ENCODE measurements around the gene POLR3B. TPM values are rescaled to one million over a fixed set of nuclear protein-coding genes. Genes with fewer than 3 reads are reported as not detected.

Gene POLR3B
- total RNA-seq, 1 experiment from 2014 or later, result 15.3 TPM

DNA sequence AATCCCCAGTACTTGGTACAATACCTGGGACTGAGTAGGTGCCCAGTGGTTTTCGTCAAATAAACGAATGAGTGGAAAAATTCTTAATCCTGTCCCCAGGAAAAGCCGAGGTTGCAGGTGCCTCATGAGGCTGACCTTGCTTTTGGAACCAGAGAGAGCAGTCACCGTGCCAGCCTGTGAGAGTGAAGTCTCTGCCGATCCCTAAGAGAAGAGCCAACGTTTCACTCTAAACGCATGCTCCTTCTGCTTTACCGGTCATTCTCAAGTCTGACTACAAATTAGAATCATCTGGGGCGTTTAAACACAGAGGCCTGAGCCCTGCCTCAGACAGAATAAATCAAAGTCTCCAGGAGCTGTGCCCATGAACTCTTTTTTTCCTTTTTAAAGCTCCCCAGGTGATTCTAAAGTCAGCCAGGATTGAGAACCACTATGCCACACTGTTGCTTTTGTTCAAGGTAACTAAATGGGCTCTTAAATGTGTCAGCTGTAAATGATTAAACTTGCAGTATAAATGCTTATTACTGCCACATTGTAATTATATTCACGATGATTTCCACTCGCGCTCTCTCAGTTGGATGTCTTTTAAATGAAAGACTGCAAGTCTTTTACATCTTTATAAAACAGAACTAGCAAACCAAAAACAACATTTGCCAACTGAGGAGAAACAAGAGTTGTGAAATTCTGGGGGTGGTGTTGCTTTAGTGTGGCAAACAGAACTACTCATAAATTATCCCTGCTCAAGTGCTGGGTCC is 28.1 kb upstream of the POLR3B start:
- no peak for DNase-seq
- Histone ChIP-seq H3K4me3 (no peak overlapping the region), H3K4me1 (no peaks in the 10 kb centered on the region), H3K9me3 (replicated peaks) (no peaks in the 10 kb centered on the region), H3K27ac (no peak overlapping the region), H3K36me3 (no peaks in the 10 kb centered on the region), H3K27me3 (no peaks in the 10 kb centered on the region)

DNA sequence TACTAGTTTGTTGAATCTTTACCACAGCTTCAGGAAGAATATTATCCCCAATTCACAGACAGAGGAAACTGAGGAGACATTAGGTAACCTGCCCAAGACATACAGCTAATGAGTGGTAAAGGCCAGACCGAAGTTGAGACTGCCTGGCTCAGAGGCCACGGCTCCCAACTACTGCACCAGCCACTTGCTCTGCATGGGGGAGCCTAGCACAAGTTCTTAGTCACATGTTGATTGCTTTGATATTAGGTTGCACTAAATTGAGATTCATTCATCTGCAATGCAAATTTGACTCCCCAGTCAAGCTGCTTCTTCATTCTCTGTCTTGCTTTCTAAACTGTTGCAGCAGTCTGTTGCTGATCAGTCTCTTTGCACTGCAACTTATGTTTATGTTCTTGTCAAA is 25.9 kb upstream of the POLR3B start:
- no peak for DNase-seq
- H3K4me1 ChIP-seq, result no peaks in the 10 kb centered on the region
- H3K9me3 ChIP-seq (replicated peaks), result no peaks in the 10 kb centered on the region
- H3K27ac ChIP-seq, result no peak overlapping the region
- no peak overlapping the region for H3K4me3 ChIP-seq
- H3K27me3 ChIP-seq, result no peaks in the 10 kb centered on the region
- no peaks in the 10 kb centered on the region for H3K36me3 ChIP-seq

DNA sequence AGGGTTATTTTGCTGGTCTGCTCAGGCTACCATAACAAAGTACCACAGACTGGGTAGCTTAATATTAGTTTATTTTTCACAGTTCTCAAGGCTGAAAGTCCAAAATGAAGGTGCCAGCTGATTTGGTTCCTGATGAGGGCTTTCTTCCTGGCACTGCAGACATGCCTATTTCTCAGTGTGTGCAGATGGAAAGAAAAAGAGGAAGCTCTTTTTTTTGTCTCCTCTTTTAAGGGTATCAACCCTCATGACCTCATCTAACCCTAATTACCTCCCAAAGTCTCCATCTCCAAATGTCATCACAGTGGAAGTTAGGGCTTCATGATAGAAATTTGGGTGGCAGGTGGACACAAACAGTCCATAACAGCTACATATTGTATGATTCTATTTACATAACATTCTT is 25.0 kb upstream of the POLR3B start:
- Histone ChIP-seq H3K9me3 (replicated peaks) (no peaks in the 10 kb centered on the region), H3K27me3 (no peaks in the 10 kb centered on the region), H3K27ac (no peak overlapping the region), H3K36me3 (no peaks in the 10 kb centered on the region), H3K4me3 (no peak overlapping the region), H3K4me1 (no peaks in the 10 kb centered on the region)
- no peak for DNase-seq

DNA sequence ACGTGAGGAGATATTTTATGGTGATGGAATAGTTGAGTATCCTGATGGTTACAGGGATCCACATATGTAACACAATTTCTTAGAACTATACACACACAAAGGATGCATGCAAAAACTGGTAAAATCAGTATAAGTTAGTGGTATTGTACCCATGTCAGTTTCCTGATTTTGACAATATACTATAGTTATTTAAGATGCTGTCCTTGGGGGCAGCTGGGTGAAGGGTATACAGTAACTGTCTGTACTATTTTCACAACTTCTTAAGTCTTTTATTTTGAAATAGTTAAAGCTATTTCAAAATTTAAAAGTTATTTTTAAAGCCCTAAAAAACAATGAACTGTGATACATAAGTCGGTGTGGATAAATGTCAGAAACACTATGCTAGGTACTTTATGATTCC is 24.5 kb upstream of the POLR3B start:
- Histone ChIP-seq H3K4me1 (no peaks in the 10 kb centered on the region), H3K36me3 (no peaks in the 10 kb centered on the region), H3K9me3 (replicated peaks) (no peaks in the 10 kb centered on the region), H3K27me3 (no peaks in the 10 kb centered on the region), H3K27ac (no peak overlapping the region), H3K4me3 (no peak overlapping the region)
- DNase-seq, result no peak

DNA sequence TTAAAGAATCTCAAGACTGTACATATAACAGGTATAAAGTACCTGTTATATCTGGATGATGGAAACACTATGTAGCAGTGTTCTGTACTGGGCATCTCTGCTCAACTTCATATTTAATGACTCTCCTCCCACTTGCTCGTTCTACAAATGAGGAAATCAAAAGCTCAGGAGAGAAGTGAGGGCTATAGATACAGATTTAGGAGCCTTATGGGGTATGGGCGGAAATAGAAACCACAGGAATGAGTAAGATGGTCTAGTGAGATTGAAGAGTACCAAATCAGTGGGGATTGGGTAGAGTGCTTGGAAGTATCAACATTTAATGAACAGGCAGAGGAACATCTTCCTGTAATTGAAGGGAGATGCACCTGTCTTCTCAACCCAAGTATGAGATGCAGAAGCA is 23.8 kb upstream of the POLR3B start:
- H3K36me3 ChIP-seq, result no peaks in the 10 kb centered on the region
- H3K27ac ChIP-seq, result no peak overlapping the region
- no peak overlapping the region for H3K4me3 ChIP-seq
- H3K4me1 ChIP-seq, result no peaks in the 10 kb centered on the region
- no peaks in the 10 kb centered on the region for H3K27me3 ChIP-seq
- no peak for DNase-seq
- H3K9me3 ChIP-seq (replicated peaks), result no peaks in the 10 kb centered on the region

DNA sequence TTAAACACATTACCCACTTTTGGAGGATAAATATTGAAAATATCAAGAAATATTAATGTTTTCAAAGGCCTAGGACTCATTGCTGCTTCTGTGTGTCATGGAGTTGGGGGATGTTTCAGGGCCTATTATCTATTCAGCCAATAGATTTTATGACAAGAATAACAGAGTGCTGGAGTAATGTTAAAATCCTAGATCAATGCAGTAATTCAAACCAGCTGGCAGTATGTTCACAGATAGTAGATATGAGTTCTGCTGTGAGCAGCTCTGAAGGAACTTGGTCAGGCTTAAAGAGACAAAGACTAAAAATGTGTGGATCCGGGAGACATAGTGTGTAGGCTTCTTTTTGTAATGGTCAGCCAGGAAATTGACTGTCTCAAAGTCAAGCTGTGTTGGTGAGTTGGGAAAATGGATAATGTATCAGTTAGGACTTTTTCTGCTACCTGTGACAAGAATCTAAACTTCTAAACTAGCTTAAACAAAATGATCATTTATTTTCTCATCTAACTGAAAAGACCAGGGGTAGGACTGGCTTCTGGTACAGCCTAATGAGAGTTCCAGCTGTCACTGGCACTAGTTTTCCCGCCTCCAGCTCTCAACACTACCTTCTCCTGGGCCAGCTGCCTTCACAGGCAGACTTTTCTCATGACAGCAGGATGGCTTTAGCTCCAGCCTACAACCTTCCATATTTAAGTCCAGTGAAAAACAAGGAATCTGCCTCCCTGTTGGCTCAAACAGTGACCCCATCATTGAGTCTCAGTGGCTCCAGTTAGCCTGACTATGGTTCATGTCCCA is 16.3 kb upstream of the POLR3B start:
- DNase-seq, result peak in 1 of 2 experiments; percentile 13
- Histone ChIP-seq H3K27ac (no peak overlapping the region), H3K36me3 (no peaks in the 10 kb centered on the region), H3K4me3 (no peak overlapping the region), H3K27me3 (no peaks in the 10 kb centered on the region), H3K4me1 (no peaks in the 10 kb centered on the region), H3K9me3 (replicated peaks) (no peaks in the 10 kb centered on the region)

DNA sequence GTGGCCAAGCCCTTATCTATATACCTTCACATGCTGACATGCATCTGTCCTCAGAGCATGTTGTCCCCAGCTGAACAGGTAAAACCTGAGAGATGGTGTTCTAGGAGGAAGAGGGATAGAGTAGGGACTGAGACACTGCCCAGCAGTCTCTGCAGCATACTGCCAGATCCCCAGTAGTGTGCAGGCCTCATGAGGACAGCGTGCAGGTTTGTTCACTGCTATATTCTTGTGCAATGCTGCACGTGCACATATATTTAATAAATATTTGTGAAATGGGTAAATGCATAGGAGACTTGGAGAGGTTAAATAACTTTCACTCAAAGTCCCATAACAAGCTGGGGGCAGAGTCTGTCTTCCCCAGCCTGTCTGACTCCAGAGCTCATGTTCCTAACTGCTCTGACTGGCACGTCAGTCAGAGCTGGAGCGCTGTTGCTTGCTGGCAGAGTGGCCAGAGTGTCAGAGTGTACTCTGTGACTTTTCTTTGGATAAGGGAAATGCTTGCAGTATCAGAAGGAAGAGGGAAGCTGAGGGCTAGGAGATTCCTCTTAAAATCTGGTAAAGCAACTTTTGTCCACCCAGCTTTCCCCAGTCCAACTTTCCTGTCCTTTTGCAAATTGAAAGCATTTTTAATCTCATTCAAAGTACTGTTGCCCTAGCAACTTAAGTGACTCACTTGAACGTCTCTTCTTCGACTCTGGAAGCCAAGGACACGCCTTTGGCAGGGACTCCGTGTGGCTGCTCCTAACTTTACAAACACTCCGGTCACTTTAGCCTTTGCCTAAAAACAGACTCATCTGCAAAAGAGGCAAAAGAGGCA is 14.9 kb upstream of the POLR3B start:
- Histone ChIP-seq H3K27me3 (no peaks in the 10 kb centered on the region), H3K36me3 (no peaks in the 10 kb centered on the region), H3K4me3 (no peak overlapping the region), H3K9me3 (replicated peaks) (no peaks in the 10 kb centered on the region), H3K27ac (no peak overlapping the region), H3K4me1 (no peaks in the 10 kb centered on the region)
- no peak for DNase-seq

DNA sequence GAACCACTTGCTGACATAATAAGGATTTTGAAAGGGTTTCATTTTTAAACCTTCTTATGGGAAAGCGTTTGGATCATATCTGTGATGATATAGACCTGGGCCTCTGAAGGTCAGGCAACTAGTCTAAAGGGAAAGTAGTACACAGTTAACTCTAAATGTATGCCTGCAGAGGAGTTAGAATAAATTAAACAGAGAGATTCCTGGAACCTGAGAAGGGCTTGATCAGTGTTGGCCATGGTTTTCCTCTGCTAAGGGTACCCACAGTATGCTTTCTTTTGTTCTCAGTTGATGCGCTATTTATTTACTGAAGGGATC is 14.4 kb upstream of the POLR3B start:
- DNase-seq, result no peak
- Histone ChIP-seq H3K9me3 (replicated peaks) (no peaks in the 10 kb centered on the region), H3K4me3 (no peak overlapping the region), H3K27ac (no peak overlapping the region), H3K36me3 (no peaks in the 10 kb centered on the region), H3K4me1 (no peaks in the 10 kb centered on the region), H3K27me3 (no peaks in the 10 kb centered on the region)

DNA sequence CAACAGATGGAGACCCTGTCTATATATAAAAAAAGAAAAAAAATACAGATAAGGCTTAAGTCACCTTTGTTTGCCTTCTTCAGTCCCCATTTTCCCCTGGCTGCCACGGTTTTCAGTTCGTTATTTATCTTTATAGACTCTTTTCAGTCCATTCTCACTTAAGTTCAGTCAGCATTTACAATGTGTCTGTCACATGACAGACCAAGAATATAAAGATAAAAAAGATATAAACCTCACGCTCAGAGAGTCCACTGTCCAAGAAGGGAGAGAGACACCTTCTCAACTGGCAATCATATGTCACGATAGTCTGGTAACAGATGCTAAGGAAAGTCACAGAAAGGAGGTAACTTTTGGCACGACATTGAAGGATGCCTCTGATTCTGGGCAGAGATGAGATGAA is 13.4 kb upstream of the POLR3B start:
- no peak overlapping the region for H3K4me3 ChIP-seq
- no peak for DNase-seq
- H3K4me1 ChIP-seq, result no peaks in the 10 kb centered on the region
- no peaks in the 10 kb centered on the region for H3K36me3 ChIP-seq
- no peaks in the 10 kb centered on the region for H3K27me3 ChIP-seq
- no peaks in the 10 kb centered on the region for H3K9me3 ChIP-seq (replicated peaks)
- H3K27ac ChIP-seq, result no peak overlapping the region

DNA sequence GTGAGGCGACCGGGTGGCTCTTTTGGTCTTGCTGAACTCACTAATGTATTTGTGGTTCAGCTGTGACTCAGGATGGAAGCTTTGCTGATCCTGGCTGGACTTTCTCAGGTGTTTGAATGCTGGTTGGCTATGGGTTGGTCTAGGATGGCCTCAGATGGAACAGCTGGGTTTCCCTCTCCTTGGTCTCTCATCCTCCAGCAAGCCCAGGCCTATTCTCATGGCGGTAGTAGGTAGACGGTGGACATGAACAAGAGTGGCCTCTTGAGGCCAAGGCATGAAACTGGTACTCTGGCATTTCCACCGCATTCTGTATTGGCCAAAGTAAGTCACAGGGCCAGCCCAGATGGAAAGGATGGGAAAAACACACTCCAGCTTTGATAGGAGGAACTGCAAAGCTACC is 11.8 kb upstream of the POLR3B start:
- no peaks in the 10 kb centered on the region for H3K36me3 ChIP-seq
- no peak overlapping the region for H3K27ac ChIP-seq
- no peaks in the 10 kb centered on the region for H3K27me3 ChIP-seq
- H3K4me3 ChIP-seq, result no peak overlapping the region
- H3K9me3 ChIP-seq (replicated peaks), result no peaks in the 10 kb centered on the region
- no peaks in the 10 kb centered on the region for H3K4me1 ChIP-seq
- peak; percentile 23 to 54 for DNase-seq

DNA sequence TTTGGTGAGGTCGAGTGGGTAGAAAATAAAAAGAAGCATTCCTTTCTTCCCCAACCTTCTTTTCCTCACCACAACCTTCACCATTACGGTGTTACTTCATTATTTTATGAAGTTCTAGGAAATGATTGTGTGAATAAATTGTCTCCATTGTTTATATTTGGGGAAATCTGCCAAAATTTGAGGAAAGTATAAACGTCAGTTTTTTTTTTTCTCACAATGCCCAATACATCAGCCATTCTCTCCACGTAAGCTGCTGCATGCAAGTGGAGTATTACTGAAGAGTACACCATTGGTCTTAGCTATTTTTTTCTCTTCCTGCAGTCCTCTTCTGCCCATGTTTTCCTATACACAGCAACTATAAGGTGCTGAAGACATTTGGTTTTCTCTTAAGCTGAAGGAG is 9.1 kb upstream of the POLR3B start:
- no peak for DNase-seq
- H3K27me3 ChIP-seq, result no peaks in the 10 kb centered on the region
- no peaks in the 10 kb centered on the region for H3K9me3 ChIP-seq (replicated peaks)
- no peaks in the 10 kb centered on the region for H3K36me3 ChIP-seq
- H3K27ac ChIP-seq, result no peak overlapping the region
- H3K4me3 ChIP-seq, result no peak overlapping the region
- no peaks in the 10 kb centered on the region for H3K4me1 ChIP-seq

DNA sequence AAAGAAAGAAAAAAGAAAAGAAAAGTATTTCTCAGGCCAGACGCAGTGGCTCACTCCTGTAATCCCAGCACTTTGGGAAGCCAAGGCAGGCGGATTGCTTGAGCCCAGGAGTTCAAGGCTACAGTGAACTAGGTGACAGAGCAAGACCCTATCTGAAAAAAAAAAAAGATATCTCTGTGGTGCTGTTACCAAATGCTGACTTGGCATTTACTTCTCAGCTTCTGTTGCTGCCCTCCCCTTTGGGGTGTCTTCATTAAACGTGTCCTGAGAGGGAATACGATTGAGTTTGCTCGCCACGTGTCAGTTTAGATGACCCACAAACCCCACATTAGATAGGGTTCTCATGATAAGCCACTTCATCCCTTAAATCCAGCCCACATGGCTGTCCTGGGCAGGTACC is 4.4 kb upstream of the POLR3B start:
- Histone ChIP-seq H3K27ac (no peak overlapping the region), H3K9me3 (replicated peaks) (no peaks in the 10 kb centered on the region), H3K36me3 (no peaks in the 10 kb centered on the region), H3K27me3 (no peaks in the 10 kb centered on the region), H3K4me1 (no peaks in the 10 kb centered on the region; the same call in 1 of the 2 replicates), H3K4me3 (no peak overlapping the region)
- DNase-seq, result no peak

DNA sequence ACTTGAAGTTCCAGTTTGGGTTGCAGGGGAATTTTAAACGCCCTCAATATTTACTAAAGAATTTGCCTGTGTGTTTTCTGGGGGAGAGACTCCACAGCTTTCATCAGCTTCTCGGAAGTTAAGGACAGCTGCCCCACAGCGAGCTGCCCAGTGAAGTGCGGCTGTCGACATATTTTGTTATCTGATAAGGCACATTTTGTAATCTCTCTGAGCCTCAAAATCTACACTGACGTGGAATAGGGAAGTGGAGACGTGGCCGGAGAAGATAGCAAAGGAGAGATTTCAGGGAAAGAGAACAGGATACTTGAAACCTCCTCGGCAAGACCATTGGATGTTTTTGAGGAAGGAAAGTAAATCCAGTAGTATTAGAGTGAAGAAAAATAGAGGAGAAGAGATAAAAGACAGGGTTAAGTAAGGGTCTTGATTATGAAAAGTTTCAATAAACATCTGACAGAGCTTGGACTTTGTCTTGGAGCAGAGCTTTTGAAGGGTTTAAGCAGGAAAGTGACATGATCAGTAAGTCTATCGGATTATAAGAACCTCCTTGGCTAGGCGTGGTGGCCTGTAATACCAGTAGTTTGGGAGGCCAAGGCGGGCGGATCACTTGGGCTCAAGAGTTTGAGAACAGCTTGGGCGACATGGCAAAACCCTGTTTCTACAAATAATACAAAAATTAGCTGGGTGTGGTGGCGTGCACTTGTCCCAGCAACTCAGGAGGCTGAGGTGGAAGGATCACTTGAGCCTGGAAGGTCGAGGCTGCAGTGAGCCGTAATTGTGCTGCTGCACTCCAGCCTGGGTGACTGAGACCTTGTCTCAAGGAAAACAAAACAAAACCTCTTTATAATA is 1.1 kb downstream of the POLR3B start:
- H3K27me3 ChIP-seq, result no peaks in the 10 kb centered on the region
- H3K27ac ChIP-seq, result peak overlapping the region; percentile 59
- H3K4me3 ChIP-seq, result peak overlapping the region; percentile 71
- H3K9me3 ChIP-seq (replicated peaks), result no peaks in the 10 kb centered on the region
- H3K4me1 ChIP-seq, result no peaks in the 10 kb centered on the region; the same call in 1 of the 2 replicates
- peak; percentile 49 to 64 for DNase-seq
- no peaks in the 10 kb centered on the region for H3K36me3 ChIP-seq

DNA sequence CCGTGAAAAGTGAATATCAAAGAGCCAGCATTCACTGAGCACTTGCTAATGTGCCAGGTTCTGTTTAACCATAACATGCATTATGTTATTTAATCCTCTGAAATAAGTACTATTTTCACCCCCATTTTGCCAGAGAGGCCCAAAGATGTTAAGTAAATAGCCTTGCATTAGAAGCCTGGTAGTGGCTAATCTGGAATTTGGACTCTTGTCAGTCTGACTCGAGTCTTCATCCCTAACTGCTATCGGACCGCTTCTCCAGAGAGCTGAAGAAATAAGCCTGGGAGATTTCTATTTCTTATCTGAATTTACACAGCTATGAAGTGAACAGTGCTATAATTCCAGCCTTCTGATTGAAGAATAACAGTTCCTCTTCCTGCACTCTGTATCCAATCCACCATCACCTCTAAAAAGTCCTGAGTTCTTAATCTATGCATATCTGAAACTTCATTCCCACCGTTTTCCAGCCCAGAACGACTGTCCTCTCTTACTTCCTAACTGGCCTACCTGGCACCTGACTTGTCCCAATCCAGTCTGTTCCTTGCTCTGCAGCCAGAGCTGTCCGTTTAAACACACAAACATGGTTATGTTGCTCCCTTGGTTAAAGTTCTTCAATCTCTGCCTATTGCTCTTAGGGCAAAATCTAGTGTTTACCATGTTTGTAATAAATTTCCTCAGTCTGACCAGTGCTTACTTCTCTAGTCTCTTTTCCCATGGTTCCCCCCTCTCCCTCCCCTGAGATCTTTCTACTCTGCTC is 2.3 kb downstream of the POLR3B start:
- Histone ChIP-seq H3K36me3 (no peaks in the 10 kb centered on the region), H3K9me3 (replicated peaks) (no peaks in the 10 kb centered on the region), H3K27ac (no peak overlapping the region), H3K4me1 (no peaks in the 10 kb centered on the region; the same call in 1 of the 2 replicates), H3K4me3 (no peak overlapping the region), H3K27me3 (no peaks in the 10 kb centered on the region)
- no peak for DNase-seq

Data from SJCRH30 (cell line).